Transverse colon (tissue), 4 donors: Measurements from ENCODE around the gene SCAMP3. TPM values are rescaled to one million over a fixed set of nuclear protein-coding genes. Genes with fewer than 3 reads are reported as not detected.

Source experiments
- DNase-seq: peaks from one replicate; pipeline ENCODE4 v3.0.0-alpha.2; 2019
- H3K27ac ChIP-seq, 4 donors: fragments of 200-600 bp; sonication (generic); 2 replicates each; pipeline ENCODE4 v1.5.1; 2016 to 2018; ENCODE audit warnings: inconsistent platforms in 4 of 4
- H3K27me3 ChIP-seq: fragments of 200-600 bp; sonication (generic); 2 replicates; pipeline ENCODE4 v1.5.1; 2017; ENCODE audit warnings: inconsistent platforms
- H3K36me3 ChIP-seq, 4 donors: fragments of 200-600 bp; sonication (generic); 2 replicates each; pipeline ENCODE4 v1.5.1; 2017 to 2019; ENCODE audit warnings: inconsistent platforms in 4 of 4
- H3K4me1 ChIP-seq, 4 donors: fragments of 200-600 bp; sonication (generic); 2 replicates each; pipeline ENCODE4 v1.5.1; 2017 to 2020; ENCODE audit warnings: inconsistent platforms in 4 of 4
- H3K4me3 ChIP-seq, 4 donors: fragments of 200-600 bp; sonication (generic); 1 replicate in 1 of 4; 2 replicates in 3 of 4; pipeline versions ENCODE4 v1.5.1 to v1.6.1; 2017 to 2019; ENCODE audit warnings: inconsistent platforms in 4 of 4
- H3K9me3 ChIP-seq, 2 donors: fragments of 200-600 bp; sonication (generic); 2 replicates each; pipeline ENCODE4 v1.5.1; 2017 to 2019; ENCODE audit warnings: inconsistent platforms in 2 of 2
- CTCF ChIP-seq, 5 experiments: fragments of 200-600 bp in 3 of 5; fragments of 450-650 bp in 2 of 5; sonication (generic) in 3 of 5; IDR thresholded peaks; 1 replicate in 2 of 5; 2 replicates in 3 of 5; pipeline ENCODE4 v1.5.1; 2016 to 2017; ENCODE audit warnings: antibody characterized with exemption in 5 of 5, inconsistent platforms in 3 of 5, mild to moderate bottlenecking in 2 of 5, moderate library complexity in 1 of 5
- EP300 ChIP-seq: sonication (generic); formaldehyde crosslinking; IDR thresholded peaks from one replicate; pipeline ENCODE4 v1.6.1; 2017; ENCODE audit warnings: antibody characterized with exemption, low read depth
- POLR2A ChIP-seq: fragments of 450-650 bp; IDR thresholded peaks from one replicate; pipeline ENCODE4 v1.6.1; 2016; ENCODE audit warnings: antibody characterized with exemption, mild to moderate bottlenecking, moderate library complexity
- POLR2AphosphoS5 ChIP-seq, 3 donors: sonication (generic); formaldehyde crosslinking; IDR thresholded peaks; one replicate each; pipeline ENCODE4 v1.6.1; 2016; ENCODE audit warnings: antibody characterized with exemption in 3 of 3
- WGBS, 2 donors: methylation state at CpG; one replicate each; pipeline ENCODE4 v1.1.5; 2018; ENCODE audit warnings: low coverage in 1 of 2; 5-methylcytosine and 5-hydroxymethylcytosine counted together
- in situ Hi-C, 4 donors: fragments of 200-750 bp; cut with MboI; loops; one replicate each; pipeline versions ENCODE4 v1.15.0 to v1.15.1; 2017; ENCODE audit warnings: low sequenced_read_pairs in 3 of 4, low pct_ligation_motif_present in 1 of 4, low pct_unique_long_range_greater_than_20kb in 1 of 4
- intact Hi-C: fragments of 100-400 bp; cut with DNase I; formaldehyde crosslinking; loops from one replicate; pipeline ENCODE4 v1.15.1; 2023; ENCODE audit warnings: low total_unique reads
- total RNA-seq, 4 donors: library from RNA; depleted of rRNA; stranded (reverse); fragments of >200 nt; gene quantifications; one replicate each; pipeline ENCODE4 v1.1.0, GENCODE V29; 2016

The SCAMP3 gene
- total RNA-seq, 4 donors from 2014 or later = 7.8 to 61.3 (median 35.2) TPM

- no peak for DNase-seq
- in situ Hi-C loops = no loop called here
- Histone ChIP-seq H3K27ac (no peak overlapping the region), H3K4me1 (no peaks in the 10 kb centered on the region), H3K4me3 (no peak overlapping the region), H3K9me3 (no peaks in the 10 kb centered on the region), H3K27me3 (no peaks in the 10 kb centered on the region), H3K36me3 (no peaks in the 10 kb centered on the region)
- WGBS, 2 donors = 95% methylated on average over 12 of the region's 12 CpGs; no CpG with 5 or more reads in 1 of the 2 donors
- TF ChIP-seq POLR2AphosphoS5 (IDR thresholded peaks at IDR 0.05) (no peak), CTCF (IDR thresholded peaks at IDR 0.05) (no peak), POLR2A (no peak), EP300 (no peak)
- intact Hi-C loops = no loop called here
Measured at GRCh38 chr1:155284476-155284875, 22.3 kb upstream of the SCAMP3 start.

GRCh38 chr1:155282488-155283091 is 20.4 kb upstream of the SCAMP3 start:
- intact Hi-C loops = no loop called here
- no peak for DNase-seq
- Histone ChIP-seq H3K27ac (no peak overlapping the region), H3K36me3 (no peaks in the 10 kb centered on the region), H3K9me3 (no peaks in the 10 kb centered on the region), H3K27me3 (no peaks in the 10 kb centered on the region), H3K4me1 (peaks cover 0 to 12% (median 11%) of the 10 kb centered on the region in 4 donors), H3K4me3 (no peak overlapping the region)
- in situ Hi-C loops = no loop called here
- WGBS, 2 donors = 85 to 94% methylated on average over 5 to 28 of the region's 29 CpGs
- no peak for TF ChIP-seq CTCF (IDR thresholded peaks at IDR 0.05)
- no peak for TF ChIP-seq EP300
- TF ChIP-seq POLR2AphosphoS5 (IDR thresholded peaks at IDR 0.05) = no peak
- no peak for TF ChIP-seq POLR2A

GRCh38 chr1:155279268-155279667 is 17.1 kb upstream of the SCAMP3 start:
- intact Hi-C loops = loop anchor here (5.0 kb wide), 1 partner anchor 43 kb away; the partner anchor contains the start of gene RUSC1
- H3K4me3 ChIP-seq = no peak overlapping the region
- H3K4me1 ChIP-seq = peaks cover 5 to 18% (median 14%) of the 10 kb centered on the region in 4 donors
- no peaks in the 10 kb centered on the region for H3K36me3 ChIP-seq
- no peaks in the 10 kb centered on the region for H3K27me3 ChIP-seq
- TF ChIP-seq POLR2AphosphoS5 (IDR thresholded peaks at IDR 0.05) (no peak), POLR2A (no peak), EP300 (no peak), CTCF (IDR thresholded peaks at IDR 0.05) (no peak)
- 60 to 79% methylated on average over 1 to 2 of the region's 2 CpGs for WGBS, 2 donors
- in situ Hi-C loops = loop anchor here in 3 of 4 donors (5.0 to 10.0 kb wide), 2 partner anchors 43 to 46 kb away; partner anchors contain the start of gene RUSC1 (in 3 of the 3)
- DNase-seq = no peak
- no peak overlapping the region for H3K27ac ChIP-seq
- H3K9me3 ChIP-seq = no peaks in the 10 kb centered on the region

- intact Hi-C loops = loop anchor here (5.0 kb wide), 1 partner anchor 44 kb away; the partner anchor contains the start of gene RUSC1
- no peaks in the 10 kb centered on the region for H3K9me3 ChIP-seq
- peaks cover 5 to 22% (median 18%) of the 10 kb centered on the region in 4 donors for H3K4me1 ChIP-seq
- no peaks in the 10 kb centered on the region for H3K27me3 ChIP-seq
- in situ Hi-C loops = loop anchor here in 3 of 4 donors (5.0 to 10.0 kb wide), 2 partner anchors 44 to 46 kb away; partner anchors contain the start of gene RUSC1 (in 3 of the 3)
- no peak for DNase-seq
- H3K36me3 ChIP-seq = no peaks in the 10 kb centered on the region
- H3K27ac ChIP-seq = peak overlapping the region in 1 of 4 donors; percentile 86
- 59 to 63% methylated on average over 9 to 10 of the region's 10 CpGs for WGBS, 2 donors
- peak overlapping the region in 1 of 4 donors; percentile 90 for H3K4me3 ChIP-seq
- TF ChIP-seq POLR2A = no peak
- TF ChIP-seq CTCF (IDR thresholded peaks at IDR 0.05) = peak in 2 of 5 experiments; percentile 0 to 2
Measured at GRCh38 chr1:155278689-155279160, 16.6 kb upstream of the SCAMP3 start.
